Panc1 (cell line): Measurements from ENCODE around the gene SBF2. TPM values are rescaled to one million over a fixed set of nuclear protein-coding genes. Genes with fewer than 3 reads are reported as not detected.

ENCODE experiments used
- ATAC-seq: fragments of 200-7000 bp; cut with Tn5 transposase; 2 replicates; pipeline ENCODE4 v1.9.1; 2020; ENCODE audit warnings: mild to moderate bottlenecking, moderate library complexity
- BruUV-seq: library from RNA; stranded (reverse); fragments of 400-500 nt; replicated peaks from 2 replicates; lab custom pipeline; 2021; lab: Mats Ljungman, UMichigan
- CTCF ChIA-PET: fragments of 300-600 bp; sonication (Branson Sonifier 250); formaldehyde crosslinking; loops from one replicate; lab custom pipeline; 2022; ENCODE audit warnings: antibody characterized with exemption; lab: Charles Lee
- POLR2A ChIA-PET: fragments of 300-600 bp; sonication (Branson Sonifier 250); formaldehyde crosslinking; loops from one replicate; lab custom pipeline; 2022; ENCODE audit warnings: antibody characterized with exemption; lab: Charles Lee
- DNase-seq: peaks from one replicate; pipeline ENCODE4 v3.0.0-alpha.2; 2010; ENCODE audit warnings: low read depth, low spot score
- H3K27ac ChIP-seq: 2 replicates; pipeline ENCODE4 v1.5.1; 2011; ENCODE audit warnings: mild to moderate bottlenecking, low read length, inconsistent platforms
- H3K27me3 ChIP-seq: fragments of 200-500 bp; sonication (Bioruptor generic); 2 replicates; pipeline ENCODE4 v1.6.0; 2014; ENCODE audit warnings: low read length, inconsistent platforms; ENCODE audit not compliant: control insufficient read depth, insufficient read depth
- H3K36me3 ChIP-seq: fragments of 200-500 bp; sonication (Bioruptor generic); 2 replicates; pipeline ENCODE4 v1.5.1; 2014; ENCODE audit warnings: inconsistent platforms, mild to moderate bottlenecking, low read length, moderate library complexity; ENCODE audit not compliant: control insufficient read depth, insufficient read depth
- H3K4me1 ChIP-seq: 2 replicates; pipeline ENCODE4 v1.5.1; 2011; ENCODE audit warnings: inconsistent platforms, mild to moderate bottlenecking, low read length, moderate library complexity; ENCODE audit not compliant: control insufficient read depth, insufficient read depth
- H3K4me3 ChIP-seq, 2 experiments: 2 replicates each; pipeline ENCODE4 v1.5.1; 2011 to 2012; ENCODE audit warnings: low read depth in 2 of 2, low read length in 2 of 2, mild to moderate bottlenecking in 2 of 2, inconsistent platforms in 1 of 2, moderate library complexity in 1 of 2
- H3K9me3 ChIP-seq: fragments of 200-500 bp; sonication (Bioruptor generic); 2 replicates; pipeline ENCODE4 v1.5.1; 2014; ENCODE audit warnings: low read depth, mild to moderate bottlenecking, inconsistent platforms, low read length, moderate library complexity; ENCODE audit not compliant: control insufficient read depth, insufficient read depth
- CTCF ChIP-seq: fragments of 450-650 bp; IDR thresholded peaks from 2 replicates; pipeline ENCODE4 v1.5.1; 2017; ENCODE audit warnings: mild to moderate bottlenecking
- POLR2AphosphoS5 ChIP-seq: IDR thresholded peaks from 2 replicates; pipeline ENCODE4 v1.6.1; 2012; ENCODE audit warnings: mild to moderate bottlenecking, low read depth, low read length, moderate library complexity
- REST ChIP-seq, 2 experiments: IDR thresholded peaks; 2 replicates each; pipeline ENCODE4 v1.6.1; 2011 to 2012; ENCODE audit warnings: low read depth in 2 of 2, control low read depth in 1 of 2, low read length in 1 of 2, mild to moderate bottlenecking in 1 of 2, moderate library complexity in 1 of 2; ENCODE audit not compliant: insufficient read depth in 1 of 2
- SIN3A ChIP-seq: IDR thresholded peaks from 2 replicates; pipeline ENCODE4 v1.6.1; 2012; ENCODE audit warnings: low read depth, mild to moderate bottlenecking, low read length, moderate library complexity, borderline replicate concordance; ENCODE audit not compliant: insufficient read depth
- TCF7L2 ChIP-seq: IDR thresholded peaks from 2 replicates; pipeline ENCODE4 v1.6.1; 2011; ENCODE audit warnings: mild to moderate bottlenecking, low read depth, low read length, inconsistent platforms
- in situ Hi-C: cut with HindIII; loops from 2 replicates; pipeline ENCODE4 v1.10.0; 2016; ENCODE audit warnings: low sequenced_read_pairs, low pct_unique_long_range_greater_than_20kb
- intact Hi-C: fragments of 100-400 bp; cut with micrococcal nuclease; formaldehyde crosslinking; loops from one replicate; pipeline ENCODE4 v1.10.0; 2022; ENCODE audit not compliant: unreplicated experiment
- total RNA-seq: library from RNA; stranded (reverse); gene quantifications from one replicate; pipeline ENCODE4 v1.2.1, GENCODE V29; 2021; ENCODE audit not compliant: unreplicated experiment

Gene SBF2
- total RNA-seq, 1 experiment from 2014 or later = 65.0 TPM

GRCh38 chr11:9982796-9983579, 311.0 kb downstream of the SBF2 start:
- in situ Hi-C loops = no loop called here
- ChIA-PET POLR2A (interaction anchor here (0.6 kb wide), 1 partner anchor 239 kb away, joined by 3 read pairs; no protein-coding TSS in a partner anchor), CTCF (interaction anchor here (0.6 kb wide), 1 partner anchor 159 kb away, joined by 3 read pairs; no protein-coding TSS in a partner anchor)
- Histone ChIP-seq H3K36me3 (no peaks in the 10 kb centered on the region), H3K4me3 (no peak overlapping the region), H3K27ac (peak overlapping the region; percentile 85), H3K4me1 (peaks cover 12% of the 10 kb centered on the region), H3K27me3 (no peaks in the 10 kb centered on the region), H3K9me3 (no peaks in the 10 kb centered on the region)
- BruUV-seq = no TSS peak
- intact Hi-C loops = no loop called here
- ATAC-seq (peak; percentile 67), DNase-seq (no peak)
- no peak for TF ChIP-seq SIN3A
- TF ChIP-seq REST (IDR thresholded peaks at IDR 0.05; ENCODE audit: insufficient read depth in 1 of 2, low read depth in 2 of 2, low read length in 1 of 2) = no peak
- no peak for TF ChIP-seq TCF7L2

GRCh38 chr11:9982127-9982795, 311.8 kb downstream of the SBF2 start:
- H3K27me3 ChIP-seq = no peaks in the 10 kb centered on the region
- H3K36me3 ChIP-seq = no peaks in the 10 kb centered on the region
- CTCF ChIA-PET = interaction anchor here (0.6 kb wide), 1 partner anchor 158 kb away, joined by 3 read pairs; no protein-coding TSS in a partner anchor
- POLR2A ChIA-PET = interaction anchor here (0.6 kb wide), 1 partner anchor 239 kb away, joined by 3 read pairs; no protein-coding TSS in a partner anchor
- H3K9me3 ChIP-seq = no peaks in the 10 kb centered on the region
- peaks cover 12% of the 10 kb centered on the region for H3K4me1 ChIP-seq
- BruUV-seq = no TSS peak
- H3K27ac ChIP-seq = peak overlapping the region; percentile 85
- no peak overlapping the region for H3K4me3 ChIP-seq
- peak; percentile 69 for ATAC-seq
- no peak for DNase-seq
- in situ Hi-C loops (no loop called here), intact Hi-C loops (no loop called here)
- TF ChIP-seq POLR2AphosphoS5 (no peak), REST (IDR thresholded peaks at IDR 0.05; ENCODE audit: insufficient read depth in 1 of 2, low read depth in 2 of 2, low read length in 1 of 2) (no peak), TCF7L2 (no peak), SIN3A (no peak), CTCF (no peak)
